Stomach (tissue), 9 donors: ENCODE results near the gene CDKN2B-AS1. TPM values are rescaled to one million over a fixed set of nuclear protein-coding genes. Genes with fewer than 3 reads are reported as not detected.

Source experiments
- DNase-seq, 2 donors: peaks; one replicate each; pipeline versions ENCODE4 v3.0.0 to v3.0.0-alpha.2; 2013 to 2019
- H3K27ac ChIP-seq, 5 donors: fragments of 200-600 bp in 4 of 5; sonication (generic) in 4 of 5; one replicate each; pipeline ENCODE4 v1.5.1; 2013 to 2019; ENCODE audit warnings: mild to moderate bottlenecking in 1 of 5, moderate library complexity in 1 of 5
- H3K27me3 ChIP-seq, 3 donors: fragments of 200-600 bp; sonication (generic); one replicate each; pipeline ENCODE4 v1.5.1; 2017 to 2019; ENCODE audit warnings: mixed run types in 1 of 3
- H3K36me3 ChIP-seq, 4 donors: fragments of 200-600 bp; sonication (generic); 1 replicate in 3 of 4; 2 replicates in 1 of 4; pipeline ENCODE4 v1.5.1; 2016 to 2019
- H3K4me1 ChIP-seq, 4 donors: fragments of 200-600 bp; sonication (generic); one replicate each; pipeline ENCODE4 v1.5.1; 2016 to 2019
- H3K4me3 ChIP-seq, 4 donors: fragments of 200-600 bp; sonication (generic) in 3 of 4; one replicate each; pipeline ENCODE4 v1.5.1; 2016 to 2019; ENCODE audit warnings: mild to moderate bottlenecking in 1 of 4
- H3K9me3 ChIP-seq, 4 donors: fragments of 200-600 bp; sonication (generic); one replicate each; pipeline ENCODE4 v1.5.1; 2016 to 2019
- CTCF ChIP-seq, 7 experiments: fragments of 450-650 bp in 4 of 7; fragments of 200-600 bp in 3 of 7; sonication (generic) in 3 of 7; IDR thresholded peaks; one replicate each; pipeline ENCODE4 v1.5.1; 2016 to 2019; ENCODE audit warnings: antibody characterized with exemption in 7 of 7, control low read depth in 2 of 7, mild to moderate bottlenecking in 1 of 7
- EP300 ChIP-seq: sonication (generic); formaldehyde crosslinking; IDR thresholded peaks from one replicate; pipeline ENCODE4 v1.6.1; 2017; ENCODE audit warnings: antibody characterized with exemption
- POLR2A ChIP-seq, 4 donors: fragments of 450-650 bp; IDR thresholded peaks; one replicate each; pipeline ENCODE4 v1.6.1; 2016; ENCODE audit warnings: antibody characterized with exemption in 4 of 4, control low read depth in 2 of 4, mild to moderate bottlenecking in 1 of 4, moderate library complexity in 1 of 4
- POLR2AphosphoS5 ChIP-seq, 3 donors: sonication (generic); formaldehyde crosslinking; IDR thresholded peaks; one replicate each; pipeline ENCODE4 v1.6.1; 2016; ENCODE audit warnings: antibody characterized with exemption in 3 of 3
- WGBS, 5 donors: extraction: QIAGEN DNeasy Blood & Tissue Kit in 3 of 5; methylation state at CpG; one replicate each; pipeline versions ENCODE4 v1.1.5 to v1.1.7; 2013 to 2018; 5-methylcytosine and 5-hydroxymethylcytosine counted together
- intact Hi-C: fragments of 100-400 bp; cut with DNase I; formaldehyde crosslinking; loops from one replicate; pipeline ENCODE4 v1.15.1; 2023; ENCODE audit warnings: low total_unique reads
- polyA plus RNA-seq, 3 donors: library from polyadenylated mRNA; stranded (reverse); fragments of 200-250 nt; gene quantifications; one replicate each; pipeline ENCODE4 v1.2.3, GENCODE V29; 2013
- total RNA-seq, 5 donors: library from RNA; depleted of rRNA; stranded (reverse); fragments of >200 nt; gene quantifications; one replicate each; pipeline versions ENCODE4 v1.1.0 to v1.2.3, GENCODE V29; 2014 to 2016
- donor health status: healthy with polysubstance abuse.
- donor health status: Bipolar disorder and iron deficiency.
- donor health status: healthy.

Gene CDKN2B-AS1
- total and polyA plus RNA-seq, 8 donors, result 0.48 to 1.6 (median 1.1) TPM; not detected in 3

GRCh38 chr9:22010866-22011625, 16.5 kb downstream of the CDKN2B-AS1 start:
- Histone ChIP-seq H3K27me3 (peaks cover 2 to 54% (median 7%) of the 10 kb centered on the region in 3 donors), H3K4me3 (no peak overlapping the region), H3K36me3 (no peaks in the 10 kb centered on the region), H3K27ac (no peak overlapping the region), H3K4me1 (peaks cover 10 to 23% (median 20%) of the 10 kb centered on the region in 4 donors), H3K9me3 (no peaks in the 10 kb centered on the region)
- TF ChIP-seq CTCF (IDR thresholded peaks at IDR 0.05), result no peak
- no peak for TF ChIP-seq EP300
- no peak for TF ChIP-seq POLR2AphosphoS5 (IDR thresholded peaks at IDR 0.05)
- no peak for TF ChIP-seq POLR2A (IDR thresholded peaks at IDR 0.05)
- peak in 1 of 2 donors; percentile 76 for DNase-seq
- intact Hi-C loops, result no loop called here
- WGBS, 5 donors, result 22 to 25% (median 24%) methylated on average over 13 of the region's 13 CpGs

- no peak for DNase-seq
- intact Hi-C loops, result no loop called here
- Histone ChIP-seq H3K36me3 (no peaks in the 10 kb centered on the region), H3K9me3 (peaks cover 0 to 6% (median 0%) of the 10 kb centered on the region in 4 donors), H3K4me3 (no peak overlapping the region), H3K27ac (no peak overlapping the region), H3K27me3 (peaks cover 0 to 40% (median 0%) of the 10 kb centered on the region in 3 donors), H3K4me1 (no peaks in the 10 kb centered on the region)
- TF ChIP-seq EP300 (no peak), POLR2A (IDR thresholded peaks at IDR 0.05) (no peak), POLR2AphosphoS5 (IDR thresholded peaks at IDR 0.05) (no peak), CTCF (IDR thresholded peaks at IDR 0.05) (no peak)
- WGBS, 5 donors, result 89 to 97% (median 93%) methylated on average over 3 of the region's 3 CpGs
Measured at GRCh38 chr9:22022396-22022795, 27.8 kb downstream of the CDKN2B-AS1 start.

GRCh38 chr9:22026696-22027095, 32.1 kb downstream of the CDKN2B-AS1 start:
- Histone ChIP-seq H3K27me3 (peaks cover 0 to 30% (median 0%) of the 10 kb centered on the region in 3 donors), H3K27ac (no peak overlapping the region), H3K9me3 (no peaks in the 10 kb centered on the region), H3K4me1 (peaks cover 0 to 10% (median 2%) of the 10 kb centered on the region in 4 donors), H3K36me3 (no peaks in the 10 kb centered on the region), H3K4me3 (no peak overlapping the region)
- WGBS, 5 donors, result 54 to 70% (median 60%) methylated on average over 6 of the region's 6 CpGs
- no peak for TF ChIP-seq POLR2A (IDR thresholded peaks at IDR 0.05)
- no peak for TF ChIP-seq EP300
- TF ChIP-seq POLR2AphosphoS5 (IDR thresholded peaks at IDR 0.05), result no peak
- no peak for TF ChIP-seq CTCF (IDR thresholded peaks at IDR 0.05)
- intact Hi-C loops, result no loop called here
- DNase-seq, result no peak

- Histone ChIP-seq H3K27me3 (peaks cover 0 to 30% (median 0%) of the 10 kb centered on the region in 3 donors), H3K36me3 (no peaks in the 10 kb centered on the region), H3K4me3 (no peak overlapping the region), H3K9me3 (no peaks in the 10 kb centered on the region), H3K27ac (no peak overlapping the region), H3K4me1 (peaks cover 0 to 10% (median 2%) of the 10 kb centered on the region in 4 donors)
- DNase-seq, result no peak
- TF ChIP-seq CTCF (IDR thresholded peaks at IDR 0.05), result no peak
- intact Hi-C loops, result no loop called here
Measured at GRCh38 chr9:22028394-22028793, 33.8 kb downstream of the CDKN2B-AS1 start.
